Cerebellar cortex (tissue), 1 donor: ENCODE results near the gene DMGDH.
A peak's percentile ranks its signal among the peaks of the same experiment; 100 is the strongest.
"Not testable (repeated sequence)": the region's sequence is repeated elsewhere in the genome, so short reads cannot be mapped to it uniquely, and the experiment has no call there.

Source experiments
- DNase-seq: peaks from one replicate; pipeline ENCODE4 v3.0.0-alpha.2; 2015; ENCODE audit warnings: low spot score

DMGDH gene

DNA sequence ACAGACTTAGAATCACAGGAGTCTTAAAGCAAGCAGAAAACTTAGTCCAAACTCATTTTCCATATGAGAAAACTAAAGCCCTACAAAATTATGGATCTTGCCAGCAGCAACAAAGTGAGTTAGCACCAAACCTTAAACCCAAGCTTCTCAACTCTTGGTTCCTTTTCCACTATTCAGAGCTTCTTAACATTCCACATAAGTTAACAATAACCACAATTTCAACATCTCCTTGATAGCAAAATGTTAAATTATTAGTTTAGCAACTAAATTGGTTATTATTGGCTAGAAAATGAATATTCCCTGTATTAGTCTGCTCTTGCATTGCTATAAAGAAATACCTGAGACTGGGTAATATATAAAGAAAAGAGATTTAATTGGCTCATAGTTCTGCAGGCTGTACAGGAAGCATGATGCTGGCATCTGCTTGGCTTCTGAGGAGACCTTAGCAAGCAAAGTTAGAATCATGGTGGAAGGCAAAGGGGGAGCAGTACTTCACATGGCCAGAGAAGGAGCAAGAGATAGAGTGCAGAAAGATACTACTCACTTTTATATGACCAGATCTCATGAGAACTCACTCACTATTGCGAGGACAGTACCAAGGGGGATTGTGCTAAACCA lies 58.1 kb downstream of the DMGDH start:
- no peak for DNase-seq

DNA sequence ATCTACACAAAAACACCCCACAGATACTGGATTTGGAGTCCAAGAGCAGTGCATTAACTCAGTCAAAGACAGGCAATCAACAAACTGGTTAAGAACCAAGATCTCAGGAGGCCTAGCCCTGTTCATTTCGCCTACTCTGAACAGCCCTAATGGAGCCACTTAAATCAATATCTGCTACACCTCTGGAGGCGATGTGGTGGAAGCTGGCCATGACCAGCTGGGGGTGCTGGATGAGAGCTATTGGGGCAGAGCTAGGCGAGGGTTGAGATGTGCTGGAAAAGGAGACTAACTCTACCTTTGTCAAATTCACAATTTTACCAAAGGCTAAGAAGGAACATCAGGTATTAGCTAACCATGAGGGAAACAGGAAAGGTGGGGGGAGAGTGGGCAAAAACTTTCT lies 61.1 kb downstream of the DMGDH start:
- no peak for DNase-seq

DNA sequence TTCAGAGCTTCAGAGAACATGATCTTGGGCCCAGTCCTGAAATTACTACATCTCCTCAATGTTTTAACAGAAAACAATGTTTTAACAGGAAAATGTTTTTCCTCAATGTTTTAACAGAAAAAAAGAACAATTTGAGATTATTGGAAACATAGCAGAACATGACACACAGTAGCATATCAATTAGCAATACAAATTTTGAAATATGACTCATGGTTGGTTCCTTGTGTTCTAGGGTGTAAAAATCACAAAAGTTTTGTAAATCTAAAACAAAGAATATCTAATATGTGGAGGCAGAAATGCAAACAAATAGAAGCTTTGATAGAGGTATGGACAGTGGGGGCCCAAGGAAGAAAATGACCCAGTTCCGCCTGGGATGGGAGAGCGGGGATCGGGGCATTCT lies 61.6 kb downstream of the DMGDH start:
- no peak for DNase-seq

DNA sequence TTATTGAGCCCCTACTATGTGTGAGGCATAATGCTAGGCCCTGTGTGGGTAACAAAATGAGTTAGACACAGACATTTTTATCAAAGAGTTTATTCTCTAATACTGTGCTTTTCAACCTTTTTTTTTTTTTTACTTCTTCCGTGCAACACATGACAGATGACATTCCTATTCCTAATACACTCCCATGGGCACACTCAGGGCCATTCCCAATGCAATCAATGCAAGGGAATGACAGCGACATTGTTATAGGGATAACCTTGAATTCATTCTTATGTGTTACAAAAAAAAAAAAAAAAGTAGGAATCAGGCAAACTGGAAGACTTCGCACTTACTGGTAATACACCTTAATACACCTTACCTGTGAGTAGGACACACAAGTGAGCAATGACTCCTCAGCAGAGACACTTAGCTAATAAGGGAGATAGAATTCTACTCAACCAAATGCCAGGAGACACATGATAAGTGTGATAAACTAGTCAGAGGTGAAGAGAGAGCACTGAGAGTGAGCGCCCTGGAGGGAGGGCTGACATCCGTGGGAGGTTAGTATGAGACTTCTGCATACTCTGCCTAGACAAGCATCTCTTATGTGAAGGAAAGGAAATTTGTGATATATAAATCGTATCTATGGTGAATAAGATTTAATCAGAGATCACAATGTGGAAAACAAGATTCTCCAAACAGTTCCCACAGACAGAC lies 63.4 kb downstream of the DMGDH start:
- DNase-seq, result no peak

DNA sequence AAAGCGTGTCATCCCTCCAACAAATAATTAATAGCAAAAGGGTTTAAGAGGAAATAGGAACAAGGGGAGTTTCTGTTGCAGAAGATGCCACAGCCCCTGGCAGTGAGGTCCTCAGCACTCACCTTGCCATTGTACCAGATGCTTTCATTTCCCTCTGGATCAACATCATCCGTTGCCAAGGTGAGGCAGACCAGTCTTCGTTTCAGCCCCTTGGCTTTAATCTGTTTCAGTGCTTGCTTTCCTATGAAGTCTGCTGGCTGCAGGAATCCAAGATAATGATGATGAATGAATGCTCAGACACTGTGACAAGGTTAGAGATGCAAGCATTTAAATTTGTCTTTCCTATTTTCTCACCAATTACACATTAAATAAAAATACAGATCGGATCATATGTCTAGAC lies 64.3 kb downstream of the DMGDH start:
- DNase-seq, result no peak

DNA sequence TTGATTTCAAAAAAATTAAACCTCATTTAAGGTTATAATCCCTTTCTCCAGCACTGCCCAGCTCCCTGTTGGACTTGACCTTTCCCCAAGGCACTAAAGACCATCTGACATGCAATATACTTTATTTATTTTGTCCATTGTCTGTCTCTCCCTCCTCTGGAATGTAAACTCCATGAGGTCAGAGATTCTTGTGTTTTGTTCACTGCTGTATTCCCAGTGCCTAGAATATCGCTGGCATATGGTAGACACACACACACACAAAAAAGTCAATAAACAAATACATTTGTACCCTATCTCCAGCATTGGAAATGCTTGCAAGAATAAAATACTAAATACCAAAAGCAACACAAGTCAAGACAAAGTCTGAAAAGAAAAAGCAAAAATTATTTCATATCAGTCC lies 67.1 kb downstream of the DMGDH start:
- no peak for DNase-seq

DNA sequence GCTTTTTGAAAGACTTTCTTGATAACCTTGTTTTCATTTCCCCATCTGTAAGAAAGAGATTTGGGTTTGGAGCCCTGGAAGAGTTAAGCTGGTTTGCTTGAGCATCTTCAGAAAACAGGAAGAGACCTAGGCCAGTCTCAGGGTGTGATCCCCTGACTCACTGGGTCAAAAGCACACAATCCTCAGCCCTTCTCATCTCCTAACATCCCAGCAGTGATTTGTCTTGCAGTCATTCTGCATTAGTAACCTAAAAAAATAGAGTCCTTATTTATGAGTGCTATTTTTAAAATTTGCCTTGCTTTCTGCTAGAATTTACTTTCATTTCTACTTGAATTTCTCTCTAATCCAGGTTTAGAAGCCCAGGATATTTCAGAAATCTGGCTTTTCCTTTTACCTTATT lies 68.0 kb downstream of the DMGDH start:
- no peak for DNase-seq

DNA sequence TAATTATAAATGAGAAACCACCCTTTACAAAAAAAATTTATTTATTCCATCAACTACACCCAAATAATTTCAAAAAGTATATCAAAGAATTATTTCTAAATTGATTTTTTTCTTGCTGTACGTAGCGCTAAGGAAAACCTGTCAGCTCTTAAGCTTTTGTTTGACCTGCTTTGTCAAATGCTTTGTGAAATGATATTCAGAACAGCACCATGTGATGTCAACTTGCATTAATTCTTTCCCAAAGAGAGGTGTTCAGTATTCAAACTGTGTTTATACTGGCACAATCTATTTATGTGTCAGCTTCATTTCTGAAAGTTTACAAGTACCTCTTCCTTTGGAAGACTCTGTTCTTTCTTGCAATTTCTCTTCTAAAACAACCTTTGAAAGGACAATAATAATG lies 72.4 kb downstream of the DMGDH start:
- DNase-seq, result no peak

DNA sequence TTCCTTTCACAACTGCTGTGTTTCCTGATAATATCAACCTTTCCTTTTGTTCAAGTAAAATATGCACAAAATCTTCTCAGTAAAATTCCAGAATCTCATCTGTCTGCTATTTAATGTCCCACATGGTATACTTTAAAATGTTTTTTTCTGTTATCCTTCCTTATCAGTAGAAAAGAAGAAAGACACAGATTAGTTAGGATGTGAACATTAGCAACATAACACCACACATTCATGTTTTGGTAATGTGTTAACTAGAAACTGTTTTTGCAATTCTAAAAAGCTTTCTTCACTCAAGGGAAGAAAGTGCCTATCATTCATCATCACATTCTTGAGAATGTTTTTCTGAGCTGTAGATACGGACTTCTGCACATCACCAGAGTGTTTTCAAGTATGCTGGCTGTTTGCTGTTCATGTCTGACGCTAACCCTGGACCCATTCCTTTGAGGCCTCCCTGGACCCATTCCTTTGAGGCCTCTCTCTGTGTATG lies 73.9 kb downstream of the DMGDH start:
- no peak for DNase-seq

DNA sequence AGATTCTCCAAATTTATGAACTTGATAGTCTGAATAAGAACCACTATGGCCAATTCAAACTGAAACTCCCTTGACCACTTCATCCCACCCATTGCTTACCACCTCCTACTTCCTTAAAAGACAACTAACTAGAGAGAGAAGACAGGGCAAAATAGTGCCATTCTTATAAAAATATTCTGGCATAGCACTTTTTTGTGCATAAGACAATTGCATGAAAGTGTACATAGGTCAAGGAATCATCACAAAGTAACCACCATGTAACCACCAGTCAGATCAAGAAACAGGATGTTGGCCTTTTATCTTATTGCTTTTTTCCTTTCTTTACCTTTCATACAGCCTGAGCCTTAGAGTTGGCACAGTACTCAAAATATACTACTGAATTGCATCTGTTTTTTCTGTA lies 76.3 kb downstream of the DMGDH start:
- DNase-seq, result no peak

DNA sequence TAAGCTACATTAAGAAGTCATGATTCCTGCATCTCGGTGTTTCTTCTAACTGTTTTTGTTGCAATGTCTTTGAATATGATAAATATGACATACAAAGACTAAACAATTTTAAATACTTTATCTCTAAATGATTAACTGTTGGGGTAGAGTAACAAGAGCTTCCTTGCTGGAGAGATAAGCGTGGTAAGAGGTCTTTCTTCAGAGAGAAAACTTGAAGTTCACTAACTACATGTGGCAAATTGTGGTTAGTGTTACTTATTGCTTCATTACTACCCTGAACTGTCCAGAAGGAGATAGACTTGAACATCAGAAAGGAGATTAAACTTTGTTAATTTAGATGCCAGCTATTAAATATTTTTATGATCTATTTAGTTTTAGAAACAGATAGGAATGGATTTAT lies 77.3 kb downstream of the DMGDH start:
- no peak for DNase-seq

DNA sequence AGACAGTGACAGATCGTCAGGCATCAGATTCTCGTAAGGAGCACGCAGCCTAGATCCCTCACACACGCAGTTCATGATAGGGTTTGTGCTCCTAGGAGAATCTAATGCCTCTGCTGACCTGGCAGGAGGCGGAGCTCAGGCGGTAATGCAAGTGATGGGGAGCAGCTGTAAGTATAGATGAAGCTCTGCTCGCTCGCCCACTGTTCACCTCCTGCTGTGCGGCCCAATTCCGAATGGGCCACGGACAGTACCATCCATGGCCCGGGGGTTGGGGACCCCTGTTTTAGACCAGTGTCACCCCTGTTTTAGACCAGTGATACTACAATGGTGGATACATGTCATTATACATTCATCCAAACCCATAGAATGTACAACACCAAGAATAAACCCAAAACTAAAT lies 80.4 kb downstream of the DMGDH start:
- DNase-seq, result no peak

DNA sequence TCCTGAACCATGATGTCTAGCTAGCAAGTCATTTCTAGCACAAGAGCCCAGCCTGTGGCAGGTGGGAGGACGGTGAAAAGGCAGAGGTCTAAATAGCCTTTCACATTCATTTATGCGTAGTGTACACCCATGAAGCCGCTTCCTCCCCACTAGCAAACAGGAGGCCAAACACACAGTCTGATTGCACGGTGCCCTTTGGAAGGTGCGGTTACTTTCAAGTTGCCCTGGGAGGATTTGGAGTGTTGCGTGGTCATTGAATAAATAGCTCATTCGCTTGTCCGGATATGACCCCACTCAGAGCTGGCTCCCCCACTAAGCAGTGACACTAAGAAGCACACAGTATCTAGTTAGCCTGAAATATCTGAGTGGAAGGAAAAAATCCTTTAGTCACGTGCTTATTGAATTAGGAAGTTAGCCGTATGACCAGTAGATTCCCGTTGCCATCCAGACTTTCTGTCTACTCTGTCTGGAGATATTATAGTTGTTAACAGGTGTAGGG lies 83.7 kb downstream of the DMGDH start:
- peak; percentile 63 for DNase-seq

DNA sequence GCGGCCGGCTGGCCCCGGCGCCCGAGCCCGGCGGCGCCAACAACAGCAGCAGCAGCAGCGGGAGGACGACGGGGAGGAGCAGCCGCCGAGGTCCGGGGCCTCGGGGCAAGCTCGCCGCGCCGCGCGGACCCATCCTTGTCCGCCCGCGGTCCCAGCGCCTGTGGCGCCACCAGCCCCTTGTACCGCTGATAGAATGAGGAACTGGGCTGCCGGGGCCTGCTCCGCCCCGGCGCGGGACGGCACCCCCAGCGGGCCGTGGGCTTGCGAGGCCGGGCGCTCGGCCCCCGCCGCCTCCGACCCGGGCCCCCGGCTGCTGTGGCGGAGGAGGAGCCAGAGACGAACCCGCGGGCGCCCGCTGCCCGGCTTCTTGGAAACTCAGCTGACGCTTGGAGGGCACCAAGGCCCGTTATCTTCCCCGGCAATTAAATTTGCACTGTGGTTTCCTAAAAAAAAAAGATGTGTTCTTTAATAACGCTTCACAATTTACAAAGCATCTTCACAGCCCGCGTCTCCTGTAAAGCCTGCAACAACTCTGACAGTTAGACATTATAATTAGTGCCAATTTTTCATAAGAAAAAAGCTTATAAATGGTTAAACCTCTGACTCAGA lies 84.3 kb downstream of the DMGDH start, which contains the start of gene ARSB:
ARSB (minus strand) TSS at position 195 of the 609 bp plus-strand sequence; CDS start at position 133, 62 bp downstream.
- peak; percentile 47 for DNase-seq

DNA sequence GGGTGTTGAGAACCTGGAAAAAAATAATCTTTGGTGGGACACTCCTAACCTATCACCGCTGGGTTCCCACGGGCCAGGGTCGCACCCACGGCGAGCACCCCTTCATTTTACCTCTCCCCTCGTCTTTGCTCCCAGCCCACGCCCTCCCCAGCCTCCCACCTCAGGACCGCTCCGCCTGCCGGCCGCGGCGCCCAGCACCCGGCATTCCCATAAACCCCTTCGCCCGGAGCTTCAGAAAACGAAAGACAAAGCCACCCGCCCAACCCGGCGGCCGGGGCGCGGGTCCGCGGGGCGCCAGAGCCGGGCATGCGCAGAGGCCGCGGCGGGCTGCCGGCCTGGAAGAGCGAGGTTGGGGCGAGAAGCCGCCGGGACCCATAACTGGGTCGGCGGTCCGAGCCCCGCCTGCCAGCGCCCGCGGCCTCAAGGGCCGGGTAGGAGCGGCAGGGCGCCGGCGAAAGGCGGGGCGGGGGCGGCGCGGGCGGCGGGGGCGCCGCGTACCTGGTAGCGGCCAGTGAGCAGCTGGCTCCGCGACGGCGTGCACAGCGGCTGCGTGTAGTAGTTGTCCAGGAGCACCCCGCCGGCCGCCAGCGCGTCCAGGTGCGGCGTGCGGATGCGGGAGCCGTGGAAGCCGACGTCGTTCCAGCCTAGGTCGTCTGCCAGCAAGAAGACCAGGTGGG lies 84.9 kb downstream of the DMGDH start:
- peak; percentile 82 for DNase-seq

DNA sequence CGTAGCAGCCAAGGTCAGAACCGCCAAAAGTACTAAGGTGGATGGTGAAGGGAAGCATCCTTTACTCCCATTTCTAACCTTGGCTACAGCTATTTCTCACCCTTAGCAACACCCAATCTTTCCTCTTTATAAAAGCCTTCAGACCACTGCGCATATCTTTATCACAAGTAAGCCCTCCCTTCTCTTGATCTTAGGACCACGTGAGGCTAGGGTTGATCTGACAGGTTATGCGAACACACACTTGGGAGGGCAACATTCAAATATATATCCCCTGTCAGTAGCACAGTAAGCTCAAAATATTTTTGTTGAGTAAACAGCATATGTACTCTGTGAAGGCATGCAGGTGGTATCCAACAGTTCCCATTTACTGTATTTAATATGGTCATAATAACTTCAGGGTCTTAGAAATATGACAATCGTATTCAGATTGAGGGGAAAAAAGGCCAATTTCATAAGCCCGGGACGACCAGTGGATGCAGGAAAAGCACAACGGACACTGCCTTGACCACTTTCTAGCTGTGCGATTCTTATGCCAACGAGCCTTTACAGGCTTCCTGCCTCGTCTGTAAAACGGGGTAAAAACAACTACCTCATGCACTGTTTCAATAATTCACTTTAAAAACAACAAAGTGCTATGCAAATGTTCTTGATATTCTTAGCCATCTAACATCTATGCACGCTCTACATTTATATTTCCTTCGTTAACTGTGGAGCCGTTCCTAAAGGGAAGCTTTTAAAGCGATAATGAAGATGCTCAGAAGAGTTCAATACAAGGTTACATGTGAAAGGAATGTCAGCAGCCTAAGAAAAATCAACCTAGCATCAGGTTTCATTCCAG lies 85.7 kb downstream of the DMGDH start:
- peak; percentile 54 for DNase-seq

DNA sequence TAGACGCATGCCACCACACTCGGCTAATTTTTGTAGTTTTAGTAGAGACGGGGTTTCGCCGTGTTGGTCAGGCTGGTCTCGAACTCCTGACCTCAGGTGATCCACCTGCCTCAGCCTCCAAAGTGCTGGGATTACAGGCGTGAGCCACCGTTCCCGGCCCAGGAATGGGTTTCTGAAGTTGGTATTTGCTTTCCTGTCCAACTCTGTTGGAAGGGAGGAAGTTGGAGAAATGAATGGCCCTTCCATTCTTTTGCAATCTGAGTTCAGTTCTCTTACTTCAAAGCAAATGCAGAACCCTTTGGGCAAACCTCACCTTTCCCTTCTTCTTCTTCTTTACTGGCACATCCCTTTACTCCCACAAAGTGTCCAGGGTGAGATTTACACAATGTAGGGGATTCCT lies 86.3 kb downstream of the DMGDH start:
- not testable (repeated sequence) for DNase-seq

DNA sequence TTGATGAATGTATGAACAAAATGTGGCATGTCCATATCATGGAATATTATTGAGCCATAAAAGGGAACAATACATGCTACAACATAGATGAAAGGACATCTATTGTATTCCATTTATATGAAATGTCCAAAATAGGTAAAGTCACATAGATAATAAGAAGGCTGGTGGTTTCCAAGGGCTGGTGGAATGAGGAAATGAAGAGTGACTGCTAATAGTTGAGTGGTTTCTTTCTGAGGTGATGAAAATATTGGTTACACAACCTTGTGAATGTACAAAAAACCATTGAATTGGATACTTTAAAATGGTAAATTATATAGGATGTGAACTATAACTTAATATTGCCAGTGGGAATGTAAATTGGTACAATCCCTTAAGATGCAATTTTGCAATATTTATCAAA lies 89.6 kb downstream of the DMGDH start:
- no peak for DNase-seq

DNA sequence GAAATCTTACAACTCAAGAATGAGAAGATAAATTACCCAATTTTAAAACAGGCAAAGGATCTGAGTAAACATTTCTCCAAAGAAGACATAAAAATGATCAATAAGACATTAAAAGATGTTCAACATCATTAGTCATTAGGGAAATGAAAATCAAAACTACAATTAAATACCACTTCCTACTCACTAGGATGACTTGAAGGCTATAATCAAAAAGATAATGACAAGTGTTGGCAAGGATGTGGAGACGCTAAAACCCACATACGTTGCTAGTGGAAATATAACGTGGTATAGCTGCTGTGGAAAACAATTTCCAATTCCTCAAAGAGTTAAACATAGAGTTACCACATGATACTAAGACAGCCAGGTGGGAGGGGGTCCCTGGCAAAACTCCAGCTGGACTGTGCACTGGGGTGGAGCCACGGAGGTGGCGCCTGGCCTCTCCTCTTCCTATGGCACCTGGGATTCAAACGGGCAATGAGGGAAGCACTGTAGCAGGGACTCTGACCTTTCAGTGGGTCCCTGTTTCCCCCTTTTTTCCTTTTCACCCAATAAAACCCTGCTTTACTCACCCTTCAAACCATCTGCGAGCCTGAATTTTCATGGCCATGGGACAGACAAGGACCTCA lies 90.2 kb downstream of the DMGDH start:
- DNase-seq, result no peak

DNA sequence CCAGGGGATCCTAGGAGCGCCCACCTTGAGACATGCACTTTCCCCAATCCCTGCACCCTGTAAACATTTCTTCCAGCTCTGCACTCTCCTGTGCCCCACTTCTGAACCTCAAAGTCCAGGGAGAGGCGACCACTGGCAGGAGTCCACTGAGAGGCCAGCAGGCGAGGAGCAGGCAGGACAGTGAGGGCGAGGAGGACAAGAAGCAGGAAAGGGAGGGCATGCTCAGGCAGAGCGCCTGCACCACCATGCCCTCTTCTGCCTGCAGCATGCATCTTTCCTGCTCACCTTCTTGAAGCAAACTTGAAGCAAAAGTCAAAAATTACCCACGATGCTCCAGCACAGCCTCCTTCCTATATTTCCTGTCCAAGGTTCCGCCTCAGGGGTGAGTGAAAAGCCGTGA lies 94.4 kb downstream of the DMGDH start:
- DNase-seq, result no peak

DNA sequence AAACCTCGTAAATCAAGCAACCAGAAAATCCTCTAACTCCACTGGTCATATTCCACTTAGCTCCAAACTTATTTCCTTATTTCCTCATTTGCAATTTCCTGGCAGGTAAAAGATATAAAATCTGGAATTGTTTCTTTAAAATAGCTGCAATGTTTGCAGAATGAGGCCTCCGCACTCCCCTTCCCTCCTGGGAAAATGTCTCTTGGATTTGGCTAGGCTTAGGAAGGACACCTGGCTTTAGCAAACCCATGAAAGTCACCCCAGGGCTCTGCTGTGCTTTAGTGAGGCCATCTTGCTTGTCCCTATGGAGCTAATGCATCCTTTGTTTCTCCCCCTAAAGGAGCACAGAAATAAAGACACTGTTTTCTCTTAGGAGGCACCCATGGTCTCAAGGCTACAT lies 94.9 kb downstream of the DMGDH start:
- peak; percentile 5 for DNase-seq
